SK-N-MC (cell line): ENCODE measurements around the gene HPN.
"Not testable (repeated sequence)": the region's sequence is repeated elsewhere in the genome, so short reads cannot be mapped to it uniquely, and the experiment has no call there.

Experiments
- DNase-seq: peaks from one replicate; pipeline ENCODE4 v3.0.0-alpha.2; 2011; ENCODE audit warnings: low read depth, low spot score
- H3K27ac ChIP-seq: fragments of 200-600 bp; sonication (generic); 2 replicates; pipeline ENCODE4 v1.5.1; 2016; ENCODE audit warnings: mixed run types
- H3K36me3 ChIP-seq: fragments of 200-600 bp; sonication (generic); 2 replicates; pipeline ENCODE4 v1.6.1; 2017; ENCODE audit warnings: antibody characterized with exemption, low read length, mixed read lengths; ENCODE audit not compliant: insufficient read depth
- H3K4me3 ChIP-seq: fragments of 200-600 bp; sonication (generic); 2 replicates; pipeline ENCODE4 v1.5.1; 2016
- H3K9ac ChIP-seq: fragments of 200-600 bp; sonication (generic); 2 replicates; pipeline ENCODE4 v1.8.0; 2017; ENCODE audit warnings: mixed run types, mixed read lengths; ENCODE audit not compliant: insufficient read length
- H3K9me3 ChIP-seq: fragments of 200-600 bp; sonication (generic); 2 replicates; pipeline ENCODE4 v1.6.1; 2017; ENCODE audit warnings: low read depth, mild to moderate bottlenecking, antibody characterized with exemption, low read length, moderate library complexity, mixed read lengths
- EZH2 ChIP-seq: fragments of 200-600 bp; sonication (generic); IDR thresholded peaks from one replicate; pipeline ENCODE4 v1.6.1; 2017; ENCODE audit warnings: antibody characterized with exemption
- FOXP2 ChIP-seq: optimal IDR thresholded peaks from 2 replicates; pipeline ENCODE3; 2011; ENCODE audit warnings: mild to moderate bottlenecking, moderate library complexity; ENCODE audit not compliant: insufficient read depth; ENCODE audit errors: extremely low read length, control extremely low read depth
- POLR2AphosphoS5 ChIP-seq: IDR thresholded peaks from 2 replicates; pipeline ENCODE4 v1.6.1; 2012; ENCODE audit warnings: mild to moderate bottlenecking, low read depth, low read length, borderline replicate concordance

HPN gene

DNA sequence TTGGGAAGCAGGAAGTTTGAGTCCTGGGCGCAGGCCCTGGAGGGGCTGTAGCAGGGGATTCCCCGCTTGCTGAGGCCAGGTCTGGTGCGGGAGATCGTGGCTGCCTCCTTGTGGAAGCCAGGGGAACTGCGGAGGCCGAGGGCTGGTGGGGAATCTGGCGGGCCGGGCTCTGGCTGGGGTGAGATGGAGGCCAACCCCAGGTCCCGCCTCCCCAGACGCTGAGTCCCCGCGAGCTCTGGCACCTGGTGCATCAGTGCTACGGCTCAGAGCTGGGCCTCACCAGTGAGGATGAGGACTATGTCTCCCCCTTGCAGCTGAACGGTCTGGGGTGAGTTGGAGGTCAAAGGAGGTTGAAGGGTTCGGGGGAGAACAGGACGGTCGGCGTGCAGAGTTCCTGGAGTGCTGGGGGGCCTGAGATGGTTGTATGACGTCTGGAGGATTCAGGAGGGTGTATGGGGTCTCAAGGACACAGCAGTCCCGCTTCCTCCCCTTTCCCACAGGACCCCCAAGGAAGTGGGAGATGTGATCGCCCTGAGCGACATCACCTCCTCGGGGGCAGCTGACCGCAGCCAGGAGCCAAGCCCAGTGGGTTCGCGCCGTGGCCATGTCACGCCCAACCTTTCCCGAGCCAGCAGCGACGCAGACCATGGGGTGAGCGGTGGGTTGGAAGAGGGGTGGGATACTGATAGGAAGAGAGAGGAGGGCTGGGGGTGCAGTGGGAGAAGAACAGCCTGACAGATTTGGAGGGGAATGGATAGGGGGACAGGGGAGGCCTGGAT, 28.3 kb upstream of the HPN start:
- TF ChIP-seq FOXP2 (no peak), EZH2 (no peak), POLR2AphosphoS5 (no peak; the same call in 1 of the 2 replicates)
- Histone ChIP-seq H3K36me3 (peaks cover 40% of the 10 kb centered on the region; the same call in 1 of the 2 replicates), H3K4me3 (no peak overlapping the region), H3K27ac (no peak overlapping the region), H3K9me3 (no peaks in the 10 kb centered on the region), H3K9ac (no peak overlapping the region)
- DNase-seq = no peak

DNA sequence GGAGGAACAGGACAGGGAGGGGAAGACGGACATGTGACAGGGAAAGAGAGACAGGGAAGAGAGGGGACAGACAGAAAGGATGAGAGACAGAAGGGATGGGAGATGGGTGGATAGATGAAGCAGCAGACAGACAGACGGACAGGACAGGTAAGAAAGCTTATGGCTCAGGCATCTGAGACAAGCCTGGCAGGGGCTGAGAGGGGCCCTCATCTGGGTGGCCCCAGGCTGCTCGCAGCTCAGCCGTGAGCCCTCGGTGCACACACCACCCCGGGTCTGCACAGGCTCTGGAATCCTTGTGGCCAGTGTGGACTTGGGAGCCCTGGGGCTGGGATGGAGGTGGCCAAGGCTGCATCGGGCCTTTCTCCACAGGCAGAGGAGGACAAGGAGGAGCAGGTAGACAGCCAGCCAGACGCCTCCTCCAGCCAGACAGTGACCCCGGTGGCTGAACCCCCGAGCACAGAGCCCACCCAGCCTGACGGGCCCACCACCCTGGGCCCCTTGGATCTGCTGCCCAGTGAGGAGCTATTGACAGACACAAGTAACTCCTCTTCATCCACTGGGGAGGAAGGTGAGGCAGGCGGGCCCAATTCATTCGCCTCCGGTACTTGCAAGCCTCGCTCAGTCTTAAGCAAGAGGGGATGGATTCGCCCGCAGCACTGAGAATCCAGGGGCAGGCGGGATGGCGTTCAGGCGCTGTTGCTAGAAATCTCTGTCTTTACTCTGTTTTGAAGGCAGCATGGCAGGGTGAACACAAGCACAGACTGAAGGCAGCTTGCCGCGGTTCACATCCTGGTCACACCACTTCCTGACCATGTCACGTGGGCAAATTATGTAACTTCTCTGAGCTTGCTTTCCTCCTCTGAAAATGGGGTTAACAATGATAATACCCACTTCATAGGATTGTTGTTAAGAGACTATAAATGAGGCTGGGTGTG, 27.4 kb upstream of the HPN start:
- Histone ChIP-seq H3K4me3 (no peak overlapping the region), H3K9ac (no peak overlapping the region), H3K27ac (no peak overlapping the region), H3K9me3 (no peaks in the 10 kb centered on the region), H3K36me3 (peaks cover 48% of the 10 kb centered on the region; the same call in 1 of the 2 replicates)
- DNase-seq = no peak
- no peak for TF ChIP-seq EZH2
- TF ChIP-seq POLR2AphosphoS5 = no peak
- no peak for TF ChIP-seq FOXP2

DNA sequence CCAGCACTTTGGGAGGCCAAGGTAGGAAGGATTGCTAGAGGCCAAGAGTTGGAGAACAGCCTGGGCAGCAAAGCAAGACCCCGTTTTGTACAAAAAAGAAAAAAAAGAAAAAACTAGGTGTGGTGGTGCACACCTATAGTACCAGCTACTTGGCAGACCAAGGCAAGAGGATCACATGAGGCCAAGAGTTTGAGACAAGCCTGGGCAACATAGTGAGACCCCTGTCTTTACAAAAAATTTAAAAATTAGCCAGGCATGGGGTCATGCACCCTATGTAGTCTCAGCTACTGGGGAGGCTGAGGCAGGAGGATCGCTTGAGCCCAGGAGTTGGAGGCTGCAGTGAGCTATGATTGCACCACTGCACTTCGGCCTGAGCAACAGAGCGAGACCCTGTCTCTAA, 26.7 kb upstream of the HPN start:
- H3K9me3 ChIP-seq, H3K4me3 ChIP-seq, DNase-seq, H3K27ac ChIP-seq, H3K9ac ChIP-seq: not testable (repeated sequence)
- peaks cover 50% of the 10 kb centered on the region; the same call in 1 of the 2 replicates for H3K36me3 ChIP-seq

DNA sequence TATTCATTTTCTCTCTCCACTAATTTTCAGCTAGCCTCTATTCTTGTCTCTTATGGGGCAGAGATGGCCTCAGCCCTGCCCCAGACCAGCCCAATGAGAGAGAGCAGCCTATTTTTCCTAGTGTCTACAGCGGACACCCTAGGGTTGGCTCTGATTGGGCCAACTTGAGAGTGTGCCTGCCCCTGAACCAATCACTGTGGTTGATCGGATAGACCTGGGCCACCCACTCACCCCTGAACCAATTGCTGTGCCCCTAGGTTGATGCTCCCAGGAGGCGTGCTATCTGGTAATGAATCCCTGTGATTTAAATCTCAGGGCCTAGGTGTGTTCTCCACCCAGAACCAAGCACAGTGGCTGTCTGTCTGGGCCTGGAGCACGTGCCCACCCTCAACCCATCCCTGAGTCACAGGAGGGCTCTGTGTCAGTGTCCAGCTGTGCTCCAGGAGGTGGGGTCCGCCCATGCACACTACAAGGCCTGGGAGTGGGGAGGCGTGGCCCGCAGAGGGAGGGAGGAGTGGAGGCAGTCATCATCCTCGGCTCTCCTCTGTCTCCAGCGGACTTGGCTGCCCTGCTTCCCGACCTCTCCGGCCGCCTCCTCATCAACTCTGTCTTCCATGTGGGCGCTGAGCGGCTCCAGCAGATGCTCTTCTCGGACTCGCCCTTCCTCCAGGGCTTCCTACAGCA, 26.1 kb upstream of the HPN start:
- no peak overlapping the region for H3K4me3 ChIP-seq
- no peak overlapping the region for H3K27ac ChIP-seq
- TF ChIP-seq EZH2 (no peak), POLR2AphosphoS5 (no peak), FOXP2 (no peak)
- H3K9ac ChIP-seq = no peak overlapping the region
- no peak for DNase-seq
- H3K36me3 ChIP-seq = peaks cover 46% of the 10 kb centered on the region; the same call in 1 of the 2 replicates
- H3K9me3 ChIP-seq = no peaks in the 10 kb centered on the region

DNA sequence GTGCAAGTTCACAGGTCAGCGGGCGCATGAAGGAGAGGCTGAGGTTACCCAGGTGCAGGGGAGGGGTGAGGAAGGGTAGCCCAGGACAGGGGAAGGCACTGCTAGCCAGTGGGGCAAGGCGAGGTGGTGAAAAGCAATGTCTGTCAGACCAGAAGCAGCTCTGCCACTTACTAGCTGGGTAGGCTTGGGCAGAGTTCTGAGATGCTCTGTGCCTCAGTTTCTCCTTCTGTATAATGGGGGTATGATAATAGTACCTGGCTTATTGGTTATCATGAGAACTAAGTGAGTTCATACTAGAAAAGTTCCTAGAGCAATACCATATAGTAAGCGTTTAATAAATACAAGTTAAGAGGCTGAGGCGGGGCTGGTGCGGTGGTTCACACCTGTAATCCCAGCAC, 25.6 kb upstream of the HPN start:
- Histone ChIP-seq H3K9ac (no peak overlapping the region), H3K36me3 (peaks cover 49% of the 10 kb centered on the region; the same call in 1 of the 2 replicates), H3K4me3 (no peak overlapping the region), H3K9me3 (no peaks in the 10 kb centered on the region), H3K27ac (no peak overlapping the region)
- no peak for DNase-seq
- no peak for TF ChIP-seq POLR2AphosphoS5
- TF ChIP-seq EZH2 = no peak
- no peak for TF ChIP-seq FOXP2

DNA sequence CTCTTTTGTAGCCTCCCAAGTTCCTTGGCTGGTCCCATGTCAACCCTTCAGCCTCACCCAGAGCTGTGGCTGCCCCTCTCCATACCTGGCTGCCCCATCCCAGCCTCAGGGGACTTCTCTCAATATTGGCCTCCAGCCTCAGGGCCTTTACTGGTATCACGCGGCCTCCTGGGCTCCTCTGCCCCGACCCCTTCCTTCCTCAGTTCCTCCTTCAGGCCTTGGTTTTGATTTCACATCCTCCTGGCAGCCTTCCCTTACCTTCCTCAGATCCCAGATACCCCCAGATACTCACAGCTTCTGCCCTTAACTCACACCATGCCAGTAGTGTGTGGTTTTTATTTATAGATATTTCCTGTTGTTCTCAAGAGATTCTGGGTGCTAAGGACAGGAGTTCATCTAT, 24.0 kb upstream of the HPN start:
- Histone ChIP-seq H3K9me3 (no peaks in the 10 kb centered on the region), H3K36me3 (peaks cover 42% of the 10 kb centered on the region; the same call in 1 of the 2 replicates), H3K4me3 (no peak overlapping the region), H3K27ac (no peak overlapping the region), H3K9ac (no peak overlapping the region)
- no peak for DNase-seq
- TF ChIP-seq EZH2 (no peak), FOXP2 (no peak), POLR2AphosphoS5 (no peak)

DNA sequence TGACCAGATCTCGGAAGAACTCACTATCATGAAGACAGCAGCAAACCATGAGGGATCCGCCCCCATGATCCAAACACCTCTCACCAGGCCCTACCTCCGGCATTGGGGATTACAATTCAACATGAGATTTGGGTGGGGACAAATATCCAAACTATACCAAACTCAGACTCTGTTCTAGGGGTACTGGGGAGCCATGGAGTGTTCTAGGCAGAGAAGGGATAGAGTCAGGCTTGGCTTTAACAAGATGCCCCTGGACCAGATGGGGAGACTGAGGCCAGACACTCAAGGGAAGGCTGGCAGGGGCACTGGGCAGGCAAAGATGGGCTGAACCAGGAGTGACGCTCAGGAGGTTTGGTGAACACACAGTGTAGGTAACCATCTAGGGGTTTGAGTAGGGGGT, 23.1 kb upstream of the HPN start:
- H3K36me3 ChIP-seq = peaks cover 46% of the 10 kb centered on the region; the same call in 1 of the 2 replicates
- H3K9ac ChIP-seq = no peak overlapping the region
- no peak overlapping the region for H3K27ac ChIP-seq
- DNase-seq = no peak
- no peak overlapping the region for H3K4me3 ChIP-seq
- H3K9me3 ChIP-seq = no peaks in the 10 kb centered on the region
- no peak for TF ChIP-seq FOXP2
- no peak for TF ChIP-seq EZH2
- TF ChIP-seq POLR2AphosphoS5 = no peak

DNA sequence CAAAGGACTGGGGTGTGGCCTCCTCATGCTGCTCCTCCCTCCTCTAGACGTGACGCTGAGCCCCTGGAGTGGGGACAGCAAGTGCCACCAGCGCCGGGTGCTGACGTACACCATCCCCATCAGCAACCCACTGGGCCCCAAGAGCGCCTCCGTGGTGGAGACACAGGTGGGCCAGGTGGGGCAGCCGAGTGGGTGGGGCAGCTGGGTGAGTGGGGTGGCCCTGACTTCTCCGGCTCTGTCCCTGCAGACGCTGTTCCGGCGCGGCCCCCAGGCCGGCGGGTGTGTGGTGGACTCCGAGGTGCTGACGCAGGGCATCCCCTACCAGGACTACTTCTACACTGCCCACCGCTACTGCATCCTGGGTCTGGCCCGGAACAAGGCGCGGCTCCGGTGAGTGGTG, 22.4 kb upstream of the HPN start:
- TF ChIP-seq EZH2 (no peak), FOXP2 (no peak), POLR2AphosphoS5 (no peak)
- H3K9me3 ChIP-seq = no peaks in the 10 kb centered on the region
- H3K27ac ChIP-seq = no peak overlapping the region
- no peak overlapping the region for H3K9ac ChIP-seq
- peaks cover 52% of the 10 kb centered on the region; the same call in 1 of the 2 replicates for H3K36me3 ChIP-seq
- DNase-seq = no peak
- H3K4me3 ChIP-seq = no peak overlapping the region
